SK-N-SH (cell line): ENCODE results near the gene FAM20A. TPM values are rescaled to one million over a fixed set of nuclear protein-coding genes. Genes with fewer than 3 reads are reported as not detected.
A peak's percentile ranks its signal among the peaks of the same experiment; 100 is the strongest.

Experiments used
- CTCF ChIA-PET: fragments of 300-600, 350-600 bp; formaldehyde crosslinking; extraction: SDS; loops from one replicate; lab custom pipeline; 2021; lab: Yijun Ruan, JAX
- POLR2A ChIA-PET: fragments of 350-600 bp; sonication (Branson Sonifier 250); formaldehyde crosslinking; extraction: SDS; loops from one replicate; lab custom pipeline; 2020; ENCODE audit warnings: antibody characterized with exemption, inconsistent platforms; lab: Yijun Ruan, JAX
- DNase-seq: peaks from one replicate; pipeline ENCODE4 v3.0.0; 2012
- H2AFZ ChIP-seq: fragments of 200-600 bp; sonication (generic); 2 replicates; pipeline ENCODE4 v1.8.1; 2016; ENCODE audit warnings: antibody characterized with exemption, mild to moderate bottlenecking, low read depth
- H3F3A ChIP-seq: fragments of 200-600 bp; sonication (generic); replicated peaks from 2 replicates; pipeline ENCODE3; 2016; ENCODE audit warnings: antibody characterized with exemption, mild to moderate bottlenecking; ENCODE audit not compliant: insufficient read depth
- H3K27ac ChIP-seq, 2 experiments: fragments of 200-500 bp in 1 of 2; fragments of 200-600 bp in 1 of 2; sonication (Bioruptor generic) in 1 of 2; sonication (generic), shearing (Covaris generic) in 1 of 2; 2 replicates each; pipeline versions ENCODE4 v1.5.1 to v1.6.1; 2014 to 2016; ENCODE audit warnings: low read depth in 2 of 2, inconsistent platforms in 1 of 2, low read length in 1 of 2, mild to moderate bottlenecking in 1 of 2, mixed read lengths in 1 of 2
- H3K27me3 ChIP-seq: fragments of 200-600 bp; sonication (generic), shearing (Covaris generic); 2 replicates; pipeline ENCODE4 v1.6.1; 2016; ENCODE audit warnings: mixed run types; ENCODE audit not compliant: insufficient read depth
- H3K36me3 ChIP-seq, 2 experiments: fragments of 200-500 bp in 1 of 2; fragments of 200-600 bp in 1 of 2; sonication (Bioruptor generic) in 1 of 2; sonication (generic) in 1 of 2; replicated peaks in 1 of 2; 2 replicates each; pipeline versions ENCODE3 to v1.5.1; 2014 to 2016; ENCODE audit warnings: low read length in 1 of 2, mild to moderate bottlenecking in 1 of 2; ENCODE audit not compliant: insufficient read depth in 2 of 2, control insufficient read depth in 1 of 2
- H3K4me1 ChIP-seq, 2 experiments: fragments of 200-500 bp in 1 of 2; fragments of 200-600 bp in 1 of 2; sonication (Bioruptor generic) in 1 of 2; sonication (generic), shearing (Covaris generic) in 1 of 2; 2 replicates each; pipeline versions ENCODE4 v1.5.1 to v1.6.1; 2014 to 2016; ENCODE audit warnings: low read depth in 1 of 2, low read length in 1 of 2, mixed run types in 1 of 2; ENCODE audit not compliant: insufficient read depth in 2 of 2, control insufficient read depth in 1 of 2
- H3K4me2 ChIP-seq: fragments of 200-600 bp; sonication (generic), shearing (Covaris generic); 2 replicates; pipeline ENCODE4 v1.6.1; 2017; ENCODE audit warnings: mixed run types
- H3K4me3 ChIP-seq, 2 experiments: fragments of 200-500 bp in 1 of 2; fragments of 200-600 bp in 1 of 2; sonication (Bioruptor generic) in 1 of 2; sonication (generic), shearing (Covaris generic) in 1 of 2; 2 replicates each; pipeline versions ENCODE4 v1.5.1 to v1.8.1; 2014 to 2016; ENCODE audit warnings: low read depth in 2 of 2, inconsistent platforms in 1 of 2, low read length in 1 of 2, mild to moderate bottlenecking in 1 of 2, mixed read lengths in 1 of 2, moderate library complexity in 1 of 2
- H3K79me2 ChIP-seq: fragments of 200-600 bp; sonication (generic); 2 replicates; pipeline ENCODE4 v1.8.1; 2017; ENCODE audit warnings: mild to moderate bottlenecking; ENCODE audit not compliant: insufficient read depth
- H3K9ac ChIP-seq: fragments of 200-600 bp; sonication (generic); 2 replicates; pipeline ENCODE4 v1.6.1; 2017; ENCODE audit warnings: mixed run types
- H3K9me2 ChIP-seq: fragments of 200-600 bp; sonication (generic); 2 replicates; pipeline ENCODE4 v1.6.1; 2017; ENCODE audit warnings: mixed run types
- H3K9me3 ChIP-seq: fragments of 200-600 bp; sonication (generic); 2 replicates; pipeline ENCODE4 v1.6.1; 2017; ENCODE audit warnings: mixed run types, mild to moderate bottlenecking, moderate library complexity
- H4K20me1 ChIP-seq: fragments of 200-600 bp; sonication (generic); 2 replicates; pipeline ENCODE4 v1.6.1; 2017; ENCODE audit warnings: mild to moderate bottlenecking, mixed run types; ENCODE audit not compliant: insufficient read depth
- ELF1 ChIP-seq: IDR thresholded peaks from 2 replicates; pipeline ENCODE4 v1.4.0; 2012
- FOXM1 ChIP-seq: IDR thresholded peaks from 2 replicates; pipeline ENCODE4 v1.4.0; 2012; ENCODE audit warnings: low read depth, mild to moderate bottlenecking
- GATA2 ChIP-seq: sonication (generic); formaldehyde crosslinking; IDR thresholded peaks from 2 replicates; pipeline ENCODE4 v1.5.0; 2020; ENCODE audit warnings: mild to moderate bottlenecking, missing genetic modification reagents
- NFIC ChIP-seq: IDR thresholded peaks from 2 replicates; pipeline ENCODE4 v1.4.0; 2012; ENCODE audit warnings: borderline replicate concordance
- RAD21 ChIP-seq: IDR thresholded peaks from 2 replicates; pipeline ENCODE4 v1.6.1; 2012; ENCODE audit warnings: mild to moderate bottlenecking, low read length
- RCOR1 ChIP-seq: fragments of 150-350 bp; IDR thresholded peaks from 2 replicates; pipeline ENCODE4 v1.6.1; 2017; ENCODE audit warnings: antibody characterized with exemption, low read length
- RFX5 ChIP-seq: IDR thresholded peaks from 2 replicates; pipeline ENCODE4 v1.6.1; 2012; ENCODE audit warnings: mild to moderate bottlenecking, improper control_type of control experiment, low read length
- SIN3A ChIP-seq: IDR thresholded peaks from 2 replicates; pipeline ENCODE4 v1.6.1; 2012; ENCODE audit warnings: low read depth, mild to moderate bottlenecking, low read length, moderate library complexity, borderline replicate concordance
- SMC3 ChIP-seq: IDR thresholded peaks from 2 replicates; pipeline ENCODE4 v1.6.1; 2012; ENCODE audit warnings: low read depth, low read length, improper control_type of control experiment
- TAF1 ChIP-seq: IDR thresholded peaks from 2 replicates; pipeline ENCODE4 v1.6.1; 2012; ENCODE audit warnings: low read depth, mild to moderate bottlenecking, low read length, moderate library complexity, borderline replicate concordance
- TEAD4 ChIP-seq: IDR thresholded peaks from 2 replicates; pipeline ENCODE4 v1.4.0; 2012; ENCODE audit warnings: mild to moderate bottlenecking, borderline replicate concordance; ENCODE audit not compliant: insufficient read depth
- USF1 ChIP-seq: IDR thresholded peaks from 2 replicates; pipeline ENCODE4 v1.4.0; 2012; ENCODE audit warnings: low read depth, borderline replicate concordance
- YY1 ChIP-seq: IDR thresholded peaks from 2 replicates; pipeline ENCODE4 v1.4.0; 2012; ENCODE audit warnings: low read depth, mild to moderate bottlenecking
- WGBS: methylation state at CpG from one replicate; pipeline ENCODE4 v1.1.6; 2017; ENCODE audit warnings: low lambda C conversion rate; 5-methylcytosine and 5-hydroxymethylcytosine counted together
- polyA plus RNA-seq, 3 experiments: library from polyadenylated mRNA; depleted of rRNA; stranded (reverse); fragments of >200 nt; gene quantifications; 2 replicates each; pipeline ENCODE4 v1.2.3, GENCODE V29; 2012
- TF ChIP-seq, protein P1 (sequence below): fragments of 150-350 bp; IDR thresholded peaks from 2 replicates; pipeline ENCODE4 v1.6.1; 2016; ENCODE audit warnings: mild to moderate bottlenecking, low read depth, low read length
- TF ChIP-seq, protein P2 (sequence below): fragments of 200-600 bp; sonication (generic); IDR thresholded peaks from 2 replicates; pipeline ENCODE4 v1.6.1; 2017; ENCODE audit warnings: antibody characterized with exemption, mild to moderate bottlenecking, moderate library complexity
- TF ChIP-seq, protein P3 (sequence below): IDR thresholded peaks from 2 replicates; pipeline ENCODE4 v1.4.0; 2012; ENCODE audit warnings: low read depth, borderline replicate concordance

The FAM20A gene
- polyA plus RNA-seq, 1 of the 3 experiments (the other 2 are of a cell fraction), result not detected

DNA sequence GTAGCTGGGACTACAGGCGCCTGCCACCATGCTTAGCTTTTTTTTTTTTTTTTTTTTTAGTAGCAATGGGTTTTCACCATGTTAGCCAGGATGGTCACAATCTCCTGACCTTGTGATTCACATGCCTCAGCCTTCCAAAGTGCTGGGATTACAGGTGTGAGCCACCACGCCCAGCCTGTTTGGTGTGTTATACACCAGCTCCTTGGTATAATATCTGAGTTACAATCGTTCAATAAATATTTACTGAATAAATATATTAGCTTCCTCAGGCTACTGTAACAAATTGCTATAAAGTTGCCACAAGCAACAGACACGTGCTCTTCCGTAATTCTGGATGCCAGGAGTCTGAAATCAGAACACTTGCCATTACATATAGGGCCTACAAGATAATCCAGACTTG lies 13.6 kb upstream of the FAM20A start (continued):
- TF ChIP-seq TAF1 (no peak), GATA2 (no peak), NFIC (no peak), RCOR1 (no peak)
- TF ChIP-seq, protein P1, sequence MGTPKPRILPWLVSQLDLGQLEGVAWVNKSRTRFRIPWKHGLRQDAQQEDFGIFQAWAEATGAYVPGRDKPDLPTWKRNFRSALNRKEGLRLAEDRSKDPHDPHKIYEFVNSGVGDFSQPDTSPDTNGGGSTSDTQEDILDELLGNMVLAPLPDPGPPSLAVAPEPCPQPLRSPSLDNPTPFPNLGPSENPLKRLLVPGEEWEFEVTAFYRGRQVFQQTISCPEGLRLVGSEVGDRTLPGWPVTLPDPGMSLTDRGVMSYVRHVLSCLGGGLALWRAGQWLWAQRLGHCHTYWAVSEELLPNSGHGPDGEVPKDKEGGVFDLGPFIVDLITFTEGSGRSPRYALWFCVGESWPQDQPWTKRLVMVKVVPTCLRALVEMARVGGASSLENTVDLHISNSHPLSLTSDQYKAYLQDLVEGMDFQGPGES, result no peak

GRCh38 chr17:68613739-68614298 lies 12.7 kb upstream of the FAM20A start:
- H3K36me3 ChIP-seq, result no peaks in the 10 kb centered on the region
- no peak overlapping the region for H3K4me2 ChIP-seq
- no peak overlapping the region for H3K27ac ChIP-seq
- no peak overlapping the region for H3K4me3 ChIP-seq
- DNase-seq, result peak; percentile 46
- no peaks in the 10 kb centered on the region for H3K79me2 ChIP-seq
- no peaks in the 10 kb centered on the region for H3K27me3 ChIP-seq
- TF ChIP-seq YY1 (no peak), RAD21 (peak; percentile 65), SMC3 (peak; percentile 30; the same call in 1 of the 2 replicates), USF1 (no peak)
- TF ChIP-seq, protein P2, sequence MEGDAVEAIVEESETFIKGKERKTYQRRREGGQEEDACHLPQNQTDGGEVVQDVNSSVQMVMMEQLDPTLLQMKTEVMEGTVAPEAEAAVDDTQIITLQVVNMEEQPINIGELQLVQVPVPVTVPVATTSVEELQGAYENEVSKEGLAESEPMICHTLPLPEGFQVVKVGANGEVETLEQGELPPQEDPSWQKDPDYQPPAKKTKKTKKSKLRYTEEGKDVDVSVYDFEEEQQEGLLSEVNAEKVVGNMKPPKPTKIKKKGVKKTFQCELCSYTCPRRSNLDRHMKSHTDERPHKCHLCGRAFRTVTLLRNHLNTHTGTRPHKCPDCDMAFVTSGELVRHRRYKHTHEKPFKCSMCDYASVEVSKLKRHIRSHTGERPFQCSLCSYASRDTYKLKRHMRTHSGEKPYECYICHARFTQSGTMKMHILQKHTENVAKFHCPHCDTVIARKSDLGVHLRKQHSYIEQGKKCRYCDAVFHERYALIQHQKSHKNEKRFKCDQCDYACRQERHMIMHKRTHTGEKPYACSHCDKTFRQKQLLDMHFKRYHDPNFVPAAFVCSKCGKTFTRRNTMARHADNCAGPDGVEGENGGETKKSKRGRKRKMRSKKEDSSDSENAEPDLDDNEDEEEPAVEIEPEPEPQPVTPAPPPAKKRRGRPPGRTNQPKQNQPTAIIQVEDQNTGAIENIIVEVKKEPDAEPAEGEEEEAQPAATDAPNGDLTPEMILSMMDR, result peak; percentile 52
- no peaks in the 10 kb centered on the region for H3F3A ChIP-seq
- POLR2A ChIA-PET, result no interaction called here
- no peak overlapping the region for H2AFZ ChIP-seq
- H3K9ac ChIP-seq, result no peak overlapping the region
- H3K9me2 ChIP-seq, result no peaks in the 10 kb centered on the region
- WGBS, result 12% methylated on average over 5 of the region's 5 CpGs
- CTCF ChIA-PET, result interaction anchor here (0.7 to 2.5 kb wide), 28 partner anchors 8 to 1651 kb away, joined by 3 to 19 read pairs (median 4); partner anchors contain the start of gene FAM20A
- H3K4me1 ChIP-seq, result no peaks in the 10 kb centered on the region
- H4K20me1 ChIP-seq, result no peaks in the 10 kb centered on the region
- peaks cover 7% of the 10 kb centered on the region for H3K9me3 ChIP-seq

- H3K4me3 ChIP-seq, result no peak overlapping the region
- H2AFZ ChIP-seq, result no peak overlapping the region
- DNase-seq, result no peak
- H3K4me1 ChIP-seq, result no peaks in the 10 kb centered on the region
- no peaks in the 10 kb centered on the region for H3K9me2 ChIP-seq
- no peaks in the 10 kb centered on the region for H3K27me3 ChIP-seq
- H3K36me3 ChIP-seq, result no peaks in the 10 kb centered on the region
- no peaks in the 10 kb centered on the region for H3K79me2 ChIP-seq
- H3K9me3 ChIP-seq, result peaks cover 15% of the 10 kb centered on the region
- ChIA-PET POLR2A (no interaction called here), CTCF (interaction anchor here (0.7 to 2.5 kb wide), 9 partner anchors 8 to 1652 kb away, joined by 3 to 19 read pairs (median 5); partner anchors contain the start of gene FAM20A)
- no peaks in the 10 kb centered on the region for H3F3A ChIP-seq
- no peak overlapping the region for H3K4me2 ChIP-seq
- H3K27ac ChIP-seq, result no peak overlapping the region
- H3K9ac ChIP-seq, result no peak overlapping the region
- H4K20me1 ChIP-seq, result no peaks in the 10 kb centered on the region
- TF ChIP-seq, protein P1, result no peak
- TF ChIP-seq TEAD4 (no peak), TAF1 (no peak), ELF1 (no peak), SIN3A (no peak), RFX5 (no peak), FOXM1 (no peak)
- TF ChIP-seq, protein P3, sequence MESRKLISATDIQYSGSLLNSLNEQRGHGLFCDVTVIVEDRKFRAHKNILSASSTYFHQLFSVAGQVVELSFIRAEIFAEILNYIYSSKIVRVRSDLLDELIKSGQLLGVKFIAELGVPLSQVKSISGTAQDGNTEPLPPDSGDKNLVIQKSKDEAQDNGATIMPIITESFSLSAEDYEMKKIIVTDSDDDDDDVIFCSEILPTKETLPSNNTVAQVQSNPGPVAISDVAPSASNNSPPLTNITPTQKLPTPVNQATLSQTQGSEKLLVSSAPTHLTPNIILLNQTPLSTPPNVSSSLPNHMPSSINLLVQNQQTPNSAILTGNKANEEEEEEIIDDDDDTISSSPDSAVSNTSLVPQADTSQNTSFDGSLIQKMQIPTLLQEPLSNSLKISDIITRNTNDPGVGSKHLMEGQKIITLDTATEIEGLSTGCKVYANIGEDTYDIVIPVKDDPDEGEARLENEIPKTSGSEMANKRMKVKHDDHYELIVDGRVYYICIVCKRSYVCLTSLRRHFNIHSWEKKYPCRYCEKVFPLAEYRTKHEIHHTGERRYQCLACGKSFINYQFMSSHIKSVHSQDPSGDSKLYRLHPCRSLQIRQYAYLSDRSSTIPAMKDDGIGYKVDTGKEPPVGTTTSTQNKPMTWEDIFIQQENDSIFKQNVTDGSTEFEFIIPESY, result no peak
- TF ChIP-seq, protein P2, result no peak
Measured at GRCh38 chr17:68612923-68613292, 11.7 kb upstream of the FAM20A start.
